Activated CD4-positive, alpha-beta T cell treated with anti-CD3 and anti-CD28 coated beads, Interleukin-2, amount 10 ng/mL, durations not matched to agents 24 days and 14 days (primary cell): ENCODE data around the gene NDUFB10. TPM values are rescaled to one million over a fixed set of nuclear protein-coding genes. Genes with fewer than 3 reads are reported as not detected.

Experiments used
- DNase-seq: peaks from one replicate; pipeline ENCODE4 v3.0.0; 2022
- H3K27ac Mint-ChIP-seq: one replicate; pipeline ENCODE4 v1.8.0; 2022; ENCODE audit warnings: mild to moderate bottlenecking, mixed read lengths
- H3K27me3 Mint-ChIP-seq: one replicate; pipeline ENCODE4 v1.8.0; 2022; ENCODE audit warnings: mixed read lengths
- H3K36me3 Mint-ChIP-seq: one replicate; pipeline ENCODE4 v1.8.0; 2022; ENCODE audit warnings: low read depth, mild to moderate bottlenecking, mixed read lengths
- H3K4me1 Mint-ChIP-seq: one replicate; pipeline ENCODE4 v1.8.0; 2021; ENCODE audit warnings: mixed read lengths
- H3K4me3 Mint-ChIP-seq: one replicate; pipeline ENCODE4 v1.8.0; 2022; ENCODE audit warnings: mild to moderate bottlenecking, moderate library complexity, mixed read lengths
- H3K9me3 Mint-ChIP-seq: one replicate; pipeline ENCODE4 v1.8.0; 2021; ENCODE audit warnings: mixed read lengths
- intact Hi-C: fragments of 100-400 bp; cut with micrococcal nuclease; formaldehyde crosslinking; loops from one replicate; pipeline ENCODE4 v1.15.1; 2023
- total RNA-seq: library from RNA; stranded (reverse); gene quantifications from 2 replicates; pipeline ENCODE4 v1.2.3, GENCODE V29; 2022

The NDUFB10 gene
- total RNA-seq, 1 donor from 2014 or later: 141 TPM

GRCh38 chr16:1985466-1986150 lies 26.3 kb downstream of the NDUFB10 start:
- H3K4me1 Mint-ChIP-seq: peaks cover 11% of the 10 kb centered on the region
- H3K27ac Mint-ChIP-seq: no peak overlapping the region
- no peak for DNase-seq
- H3K4me3 Mint-ChIP-seq: peak overlapping the region; percentile 87
- peaks cover 34% of the 10 kb centered on the region for H3K27me3 Mint-ChIP-seq
- H3K36me3 Mint-ChIP-seq: peaks cover 15% of the 10 kb centered on the region
- no peaks in the 10 kb centered on the region for H3K9me3 Mint-ChIP-seq
- intact Hi-C loops: no loop called here

GRCh38 chr16:1987198-1987597 lies 27.9 kb downstream of the NDUFB10 start:
- intact Hi-C loops: no loop called here
- Mint-ChIP-seq H3K4me3 (no peak overlapping the region), H3K27me3 (peaks cover 24% of the 10 kb centered on the region)

GRCh38 chr16:1989209-1990100 lies 30.1 kb downstream of the NDUFB10 start, which contains the start of gene SYNGR3:
TSS of gene SYNGR3 (plus strand) at chr16:1989970. CDS start at chr16:1990103, 133 bp downstream.
- Mint-ChIP-seq H3K4me3 (peak within 1 kb of the TSS; percentile 86), H3K4me1 (peaks cover 17% of the 10 kb centered on the region), H3K36me3 (peaks cover 14% of the 10 kb centered on the region), H3K27ac (peak within 1 kb of the TSS; percentile 83), H3K9me3 (no peaks in the 10 kb centered on the region), H3K27me3 (peaks cover 13% of the 10 kb centered on the region)
- peak; percentile 78 for DNase-seq
- intact Hi-C loops: loop anchor here (1.0 to 5.0 kb wide), 3 partner anchors 17 to 58 kb away; partner anchors contain the start of genes NTHL1, RPS2, TBL3 and TSC2

More at GRCh38 chr16:1987198-1987597, 27.9 kb downstream of the NDUFB10 start:
- no peak for DNase-seq
- Mint-ChIP-seq H3K9me3 (no peaks in the 10 kb centered on the region), H3K27ac (no peak overlapping the region), H3K4me1 (peaks cover 19% of the 10 kb centered on the region), H3K36me3 (peaks cover 15% of the 10 kb centered on the region)

- DNase-seq: no peak
- intact Hi-C loops: loop anchor here (1.0 to 5.0 kb wide), 3 partner anchors 18 to 57 kb away; partner anchors contain the start of genes NTHL1, RPS2, TBL3 and TSC2
- peaks cover 13% of the 10 kb centered on the region for H3K27me3 Mint-ChIP-seq
- H3K4me3 Mint-ChIP-seq: peak overlapping the region; percentile 86
- no peaks in the 10 kb centered on the region for H3K9me3 Mint-ChIP-seq
- no peak overlapping the region for H3K27ac Mint-ChIP-seq
- peaks cover 17% of the 10 kb centered on the region for H3K4me1 Mint-ChIP-seq
- peaks cover 11% of the 10 kb centered on the region for H3K36me3 Mint-ChIP-seq
Observed at GRCh38 chr16:1990101-1990350, 30.7 kb downstream of the NDUFB10 start.

GRCh38 chr16:1990351-1991134 lies 31.2 kb downstream of the NDUFB10 start:
- Mint-ChIP-seq H3K27ac (peak overlapping the region; percentile 83), H3K27me3 (peaks cover 13% of the 10 kb centered on the region), H3K4me3 (peak overlapping the region; percentile 86), H3K9me3 (no peaks in the 10 kb centered on the region), H3K36me3 (peaks cover 15% of the 10 kb centered on the region), H3K4me1 (peaks cover 17% of the 10 kb centered on the region)
- intact Hi-C loops: loop anchor here (1.0 to 5.0 kb wide), 3 partner anchors 18 to 57 kb away; partner anchors contain the start of genes NTHL1, RPS2, TBL3 and TSC2
- peak; percentile 88 for DNase-seq

- peak overlapping the region; percentile 86 for H3K4me3 Mint-ChIP-seq
- peaks cover 13% of the 10 kb centered on the region for H3K27me3 Mint-ChIP-seq
- H3K9me3 Mint-ChIP-seq: no peaks in the 10 kb centered on the region
Observed at GRCh38 chr16:1991135-1991551, 31.8 kb downstream of the NDUFB10 start.

GRCh38 chr16:1991588-1991947 lies 32.2 kb downstream of the NDUFB10 start:
- DNase-seq: no peak
- peak overlapping the region; percentile 86 for H3K4me3 Mint-ChIP-seq
- H3K27ac Mint-ChIP-seq: peak overlapping the region; percentile 83
- H3K4me1 Mint-ChIP-seq: peaks cover 19% of the 10 kb centered on the region
- intact Hi-C loops: loop anchor here (2.0 to 5.0 kb wide), 2 partner anchors 27 to 56 kb away; partner anchors contain the start of genes NTHL1, RPS2 and TSC2
- H3K9me3 Mint-ChIP-seq: no peaks in the 10 kb centered on the region
- H3K27me3 Mint-ChIP-seq: peaks cover 13% of the 10 kb centered on the region
- peaks cover 16% of the 10 kb centered on the region for H3K36me3 Mint-ChIP-seq

More at GRCh38 chr16:1991135-1991551, 31.8 kb downstream of the NDUFB10 start:
- H3K4me1 Mint-ChIP-seq: peaks cover 18% of the 10 kb centered on the region
- H3K27ac Mint-ChIP-seq: peak overlapping the region; percentile 83
- intact Hi-C loops: loop anchor here (2.0 to 5.0 kb wide), 2 partner anchors 26 to 56 kb away; partner anchors contain the start of genes NTHL1, RPS2 and TSC2
- peaks cover 19% of the 10 kb centered on the region for H3K36me3 Mint-ChIP-seq
- peak; percentile 82 for DNase-seq

GRCh38 chr16:1991948-1992703 lies 32.8 kb downstream of the NDUFB10 start:
- DNase-seq: peak; percentile 98
- intact Hi-C loops: loop anchor here (1.0 to 5.0 kb wide), 4 partner anchors 8 to 55 kb away; partner anchors contain the start of genes GFER, NTHL1, RPS2 and TSC2
- H3K4me1 Mint-ChIP-seq: peaks cover 21% of the 10 kb centered on the region
- peak overlapping the region; percentile 86 for H3K4me3 Mint-ChIP-seq
- H3K36me3 Mint-ChIP-seq: peaks cover 14% of the 10 kb centered on the region
- H3K9me3 Mint-ChIP-seq: no peaks in the 10 kb centered on the region
- peaks cover 13% of the 10 kb centered on the region for H3K27me3 Mint-ChIP-seq
- H3K27ac Mint-ChIP-seq: peak overlapping the region; percentile 83

- Mint-ChIP-seq H3K9me3 (no peaks in the 10 kb centered on the region), H3K27ac (no peak overlapping the region), H3K4me3 (no peak overlapping the region), H3K36me3 (peaks cover 18% of the 10 kb centered on the region), H3K27me3 (peaks cover 13% of the 10 kb centered on the region), H3K4me1 (peaks cover 21% of the 10 kb centered on the region)
- DNase-seq: no peak
- intact Hi-C loops: loop anchor here (1.0 to 5.0 kb wide), 3 partner anchors 9 to 54 kb away; partner anchors contain the start of genes GFER, NTHL1 and TSC2
Observed at GRCh38 chr16:1992704-1993317, 33.5 kb downstream of the NDUFB10 start.

- DNase-seq: no peak
- H3K9me3 Mint-ChIP-seq: no peaks in the 10 kb centered on the region
- H3K4me1 Mint-ChIP-seq: peaks cover 19% of the 10 kb centered on the region
Observed at GRCh38 chr16:1993731-1994131, 34.4 kb downstream of the NDUFB10 start.

GRCh38 chr16:1997494-1998359 lies 38.4 kb downstream of the NDUFB10 start:
- H3K4me1 Mint-ChIP-seq: peaks cover 8% of the 10 kb centered on the region
- no peak for DNase-seq
- H3K9me3 Mint-ChIP-seq: no peaks in the 10 kb centered on the region
- peaks cover 32% of the 10 kb centered on the region for H3K36me3 Mint-ChIP-seq
- no peaks in the 10 kb centered on the region for H3K27me3 Mint-ChIP-seq
- H3K27ac Mint-ChIP-seq: no peak overlapping the region
- no peak overlapping the region for H3K4me3 Mint-ChIP-seq
- intact Hi-C loops: no loop called here

More at GRCh38 chr16:1993731-1994131, 34.4 kb downstream of the NDUFB10 start:
- Mint-ChIP-seq H3K36me3 (peaks cover 17% of the 10 kb centered on the region), H3K27me3 (peaks cover 9% of the 10 kb centered on the region), H3K27ac (peak overlapping the region; percentile 74), H3K4me3 (no peak overlapping the region)
- intact Hi-C loops: loop anchor here (5.0 kb wide), 1 partner anchor 54 kb away; the partner anchor contains the start of genes NTHL1 and TSC2
